ENCODE measurements around the gene RARRES2.
A peak's percentile ranks its signal among the peaks of the same experiment; 100 is the strongest.

RARRES2 gene

DNA sequence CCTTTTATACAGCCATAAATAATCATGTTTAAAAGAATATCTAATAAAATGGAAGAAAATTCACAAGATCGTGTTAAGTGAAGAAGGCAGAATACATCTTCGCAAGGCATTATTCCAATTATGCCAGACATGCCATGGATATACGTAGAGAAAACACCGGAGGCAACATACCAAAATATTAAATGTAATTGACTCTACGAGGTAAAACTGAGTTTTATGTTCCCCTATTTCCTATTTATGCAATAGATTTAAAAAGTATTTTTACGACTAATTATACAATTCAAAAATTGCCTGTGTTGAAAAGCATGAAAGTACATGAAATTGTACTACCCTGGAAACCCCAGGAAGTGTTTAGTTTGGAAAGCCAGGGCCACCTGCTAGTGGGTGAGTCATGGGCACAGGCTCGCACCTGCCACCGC, 26.3 kb upstream of the RARRES2 start:
- peak overlapping the region in 20 of 21 experiments; percentile 84 to 98 (median 96) for H3K27ac ChIP-seq
- peak overlapping the region; percentile 56 to 89 (median 78) for H3K4me3 ChIP-seq

DNA sequence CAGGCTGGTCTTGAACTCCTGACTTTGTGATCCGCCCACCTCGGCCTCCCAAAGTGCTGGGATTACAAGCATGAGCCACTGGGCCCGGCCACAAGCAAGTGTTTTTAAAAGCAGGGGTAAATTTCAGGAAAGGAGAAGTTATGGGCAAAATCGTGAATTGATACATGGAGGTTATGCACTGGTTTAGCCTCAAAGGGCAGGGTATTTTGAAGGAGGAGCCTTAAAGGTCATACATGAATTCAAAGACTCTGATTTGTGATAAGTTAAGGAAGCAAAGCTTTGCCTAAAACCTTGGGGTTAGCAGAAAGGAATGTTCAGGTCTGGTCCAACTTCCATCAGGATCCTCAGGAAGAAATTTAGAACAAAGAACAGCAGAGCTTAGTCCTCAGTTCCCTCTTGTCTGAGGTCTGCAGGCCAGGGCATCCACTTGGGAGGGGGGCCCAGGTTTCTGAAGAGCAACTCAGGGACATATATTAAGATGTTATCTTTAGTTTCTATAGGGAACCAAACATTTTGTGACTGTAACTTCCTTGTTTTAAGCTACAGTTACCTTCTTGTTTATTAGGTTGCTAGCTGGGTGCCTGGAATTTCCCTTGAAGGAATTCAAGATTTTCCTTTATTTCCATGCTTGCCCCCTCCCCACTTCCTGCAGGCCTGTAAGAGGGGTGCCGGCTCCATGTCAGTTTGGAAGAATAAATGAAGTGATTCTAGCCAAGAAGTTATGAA, 24.4 kb upstream of the RARRES2 start:
- peak overlapping the region in 12 of 21 experiments; percentile 5 to 97 (median 38) for H3K27ac ChIP-seq

DNA sequence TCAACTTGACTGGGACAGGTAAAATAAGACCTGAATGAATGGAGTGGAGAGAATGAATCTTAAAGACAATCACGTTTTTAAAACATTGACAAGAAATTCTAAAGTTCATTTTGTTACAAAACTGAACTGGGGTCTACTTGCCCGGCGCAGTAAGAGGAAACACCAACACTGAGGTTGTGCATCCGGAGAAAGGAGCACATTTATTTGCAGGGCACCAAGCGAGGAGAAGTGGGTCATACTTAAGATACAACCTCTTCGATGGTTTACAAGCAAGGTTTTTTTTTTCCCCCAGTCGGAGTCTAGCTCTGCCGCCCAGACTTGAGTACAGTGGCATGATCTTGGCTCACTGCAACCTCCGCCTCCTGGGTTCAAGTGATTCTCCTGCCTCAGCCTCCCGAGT, 23.8 kb upstream of the RARRES2 start:
- peak overlapping the region in 8 of 21 experiments; percentile 5 to 97 (median 38) for H3K27ac ChIP-seq

More for the DNA sequence above, 24.4 kb upstream of the RARRES2 start:
- H3K4me3 ChIP-seq, result no peak overlapping the region

DNA sequence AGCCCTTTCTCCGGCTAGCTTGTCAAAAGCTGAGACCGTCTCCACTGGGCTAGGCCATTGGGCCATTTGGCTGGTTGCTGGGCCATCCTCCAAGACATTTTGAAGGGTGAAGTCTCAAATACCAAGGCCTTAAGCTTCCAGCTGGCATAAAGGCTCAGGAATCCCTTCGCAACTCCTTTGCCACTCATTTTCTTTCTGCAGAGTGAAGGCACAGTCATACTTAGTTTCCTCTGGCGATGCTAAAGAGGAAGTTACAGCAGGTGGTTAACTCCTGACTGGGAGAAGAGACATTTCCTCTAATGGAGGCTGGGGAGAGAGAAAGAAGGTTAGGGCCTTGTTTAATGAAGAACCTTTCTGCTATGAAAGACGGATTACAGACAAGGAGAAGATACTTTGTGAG, 22.4 kb upstream of the RARRES2 start:
- peak overlapping the region in 4 of 21 experiments; percentile 13 to 97 (median 47) for H3K27ac ChIP-seq
- H3K4me3 ChIP-seq, result no peak overlapping the region

More for the DNA sequence above, 23.8 kb upstream of the RARRES2 start:
- H3K4me3 ChIP-seq, result no peak overlapping the region

DNA sequence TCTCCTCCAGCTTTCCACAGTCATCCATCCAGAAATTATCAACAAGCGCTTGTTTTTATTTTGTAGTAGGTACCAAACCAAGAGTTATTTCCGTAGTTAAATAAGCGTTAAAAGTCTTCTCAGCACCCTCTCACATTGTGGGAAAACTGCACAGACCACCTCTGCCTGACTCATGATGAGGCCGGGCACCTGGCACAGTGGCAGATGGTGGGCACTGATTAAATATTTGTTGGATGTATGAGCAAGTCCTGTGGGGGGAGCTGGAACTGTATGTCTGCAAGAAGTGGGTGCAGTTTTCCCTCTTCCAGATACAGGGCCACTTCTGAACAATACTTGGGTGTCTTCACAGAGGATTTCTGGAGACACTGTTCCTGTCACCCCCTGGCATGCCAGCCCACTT, 21.9 kb upstream of the RARRES2 start:
- Histone ChIP-seq H3K4me3 (no peak overlapping the region), H3K27ac (peak overlapping the region in 4 of 21 experiments; percentile 13 to 97 (median 46))

DNA sequence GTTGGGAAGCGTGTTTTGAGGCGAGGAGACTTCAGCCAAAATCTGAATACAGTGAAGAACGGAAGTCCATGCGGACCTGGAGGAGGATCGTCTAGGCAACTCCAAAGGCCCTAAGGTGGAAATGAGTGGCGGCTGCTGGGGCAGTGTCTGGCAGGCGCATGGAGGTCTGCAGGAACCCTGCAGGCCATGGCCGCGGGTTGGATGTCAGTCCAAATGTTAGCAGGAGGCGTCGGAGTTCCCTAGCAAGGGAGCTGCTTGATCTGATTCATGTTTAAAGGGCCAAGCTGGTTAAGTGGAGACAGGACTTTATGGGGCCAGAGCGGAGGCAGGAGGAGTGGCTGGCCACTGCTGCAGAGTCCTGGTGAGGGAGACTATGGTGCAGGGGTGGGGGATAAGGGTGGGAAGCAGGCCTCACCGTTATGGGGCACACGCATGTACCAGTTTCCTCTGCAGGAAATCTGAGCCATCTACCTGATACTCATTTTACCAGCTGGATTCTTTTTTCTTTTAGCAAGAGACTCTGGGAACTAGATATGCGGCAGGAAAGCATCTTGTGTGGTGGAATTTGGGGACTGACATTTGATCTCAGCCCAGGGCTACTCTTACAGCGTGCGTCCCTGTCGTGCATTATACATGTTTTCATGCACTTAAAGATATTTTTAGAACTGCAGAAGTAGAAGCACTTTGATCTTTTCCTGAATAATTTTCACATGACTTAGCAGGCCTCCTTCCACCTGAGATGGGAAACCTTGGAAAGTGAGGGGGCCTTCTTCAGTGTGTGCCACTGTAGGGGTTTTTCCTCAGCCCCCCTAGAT, 20.6 kb upstream of the RARRES2 start:
- no peak overlapping the region for H3K27ac ChIP-seq
- no peak overlapping the region for H3K4me3 ChIP-seq

DNA sequence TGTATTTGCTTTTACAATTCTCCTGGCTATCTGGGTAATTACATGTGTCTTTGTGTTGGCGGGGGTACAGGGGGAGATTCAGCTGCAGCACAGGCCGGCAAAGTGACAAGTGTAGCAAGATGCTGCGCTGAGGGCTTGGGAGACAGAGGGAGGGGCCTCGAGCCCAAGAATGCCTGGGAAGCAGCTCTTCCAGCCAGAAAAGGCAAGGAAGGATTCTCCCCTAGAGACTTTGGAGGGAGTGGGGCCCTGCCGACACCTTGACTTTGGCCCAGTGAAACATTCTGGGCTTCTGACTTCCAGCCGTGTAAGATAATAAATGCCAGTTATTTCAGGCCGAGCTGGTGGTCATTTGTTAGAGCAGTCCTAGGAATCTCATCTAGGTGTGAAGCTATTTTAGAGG, 20.0 kb upstream of the RARRES2 start:
- no peak overlapping the region for H3K4me3 ChIP-seq
- no peak overlapping the region for H3K27ac ChIP-seq

DNA sequence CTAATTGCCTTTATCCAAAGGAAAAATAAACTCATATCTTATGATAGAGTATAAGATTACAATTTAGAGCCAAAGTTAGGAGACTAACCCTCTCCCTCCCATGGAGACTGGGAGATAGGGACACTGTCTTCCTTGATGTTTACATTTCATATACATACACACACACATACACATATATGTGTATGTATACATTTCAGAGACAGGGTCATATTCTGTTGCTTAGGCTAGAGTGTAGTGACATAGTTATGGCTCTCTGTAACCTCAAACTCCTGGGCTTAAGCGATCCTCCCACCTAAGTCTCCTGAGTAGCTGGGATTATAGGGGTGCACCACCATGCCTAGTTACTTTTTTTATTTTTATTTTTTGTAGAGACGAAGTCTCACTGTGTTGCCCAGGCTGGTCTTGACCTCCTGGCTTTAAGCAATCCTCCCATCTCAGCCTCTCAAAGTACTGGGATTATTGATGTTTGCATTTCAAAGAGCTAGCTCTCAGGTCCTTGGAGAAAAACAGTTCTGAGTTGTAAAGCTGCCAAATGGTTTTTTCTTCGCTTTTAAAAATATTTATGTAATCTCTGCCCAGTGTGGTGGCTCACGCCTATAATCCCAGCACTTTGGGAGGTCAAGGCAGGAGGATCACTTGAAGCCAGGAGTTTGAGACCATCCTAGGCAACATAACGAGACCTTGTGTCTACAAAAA, 19.1 kb upstream of the RARRES2 start:
- Histone ChIP-seq H3K27ac (no peak overlapping the region), H3K4me3 (no peak overlapping the region)

DNA sequence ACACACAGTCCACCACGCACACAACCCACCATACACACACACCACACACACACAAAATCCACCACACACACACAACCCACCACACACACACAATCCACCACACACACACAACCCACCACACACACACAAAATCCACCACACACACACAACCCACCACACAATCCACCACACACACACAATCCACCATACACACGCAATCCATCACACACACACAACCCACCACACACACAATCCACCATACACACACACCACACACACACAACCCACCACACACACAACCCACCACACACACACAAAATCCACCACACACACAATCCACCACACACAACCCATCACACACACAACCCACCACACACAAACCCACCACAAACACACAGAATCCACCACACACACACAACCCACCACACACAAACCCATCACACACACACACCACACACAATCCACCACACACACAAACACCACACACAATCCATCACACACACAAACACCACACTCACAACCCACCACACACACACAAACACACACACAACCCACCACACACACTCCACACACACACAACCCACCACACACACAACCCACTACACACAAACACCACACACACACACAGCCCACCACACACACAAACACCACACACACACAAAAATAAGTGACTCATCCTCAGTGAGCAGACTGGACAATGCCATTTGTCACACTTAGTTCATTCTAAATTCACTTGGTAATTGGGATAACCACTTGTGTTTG, 18.4 kb upstream of the RARRES2 start:
- Histone ChIP-seq H3K27ac (no peak overlapping the region), H3K4me3 (no peak overlapping the region)

DNA sequence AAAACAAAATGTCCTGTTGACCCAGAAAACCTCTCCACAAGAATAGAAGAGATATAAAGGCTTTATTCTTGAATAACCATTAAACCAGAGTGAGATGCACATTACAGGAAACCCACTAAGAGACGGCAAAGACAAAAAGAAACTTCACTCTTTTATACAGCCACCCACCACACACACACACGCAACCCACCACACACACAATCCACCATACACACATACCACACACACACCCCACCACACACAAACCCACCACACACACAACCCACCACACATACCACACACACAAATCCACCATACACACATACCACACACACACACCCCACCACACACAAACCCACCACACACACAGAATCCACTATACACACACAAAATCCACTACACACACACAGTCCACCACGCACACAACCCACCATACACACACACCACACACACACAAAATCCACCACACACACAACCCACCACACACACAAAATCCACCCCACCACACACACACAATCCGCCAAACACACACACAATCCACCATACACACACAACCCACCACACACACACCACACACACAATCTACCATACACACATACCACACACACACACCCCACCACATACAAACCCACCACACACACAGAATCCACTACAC, 17.7 kb upstream of the RARRES2 start:
- Histone ChIP-seq H3K4me3 (no peak overlapping the region), H3K27ac (no peak overlapping the region)

DNA sequence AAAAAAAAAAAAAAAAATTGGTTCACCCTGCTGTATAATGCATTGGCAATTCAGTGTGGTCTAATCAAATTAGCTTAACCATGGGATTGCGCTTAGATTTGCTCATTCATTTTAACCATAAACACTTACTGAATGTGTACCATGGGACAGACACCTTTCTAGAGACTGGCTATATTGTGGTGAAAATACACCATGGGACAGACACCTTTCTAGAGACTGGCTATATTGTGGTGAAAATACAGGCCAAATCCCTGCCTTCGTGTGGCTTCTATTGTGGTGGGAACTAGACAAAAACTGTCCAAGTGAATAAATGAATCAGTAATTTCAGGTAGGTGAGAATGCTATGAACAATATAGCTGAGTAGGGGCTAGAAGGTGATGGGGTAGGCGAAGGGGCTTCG, 17.0 kb upstream of the RARRES2 start:
- Histone ChIP-seq H3K4me3 (no peak overlapping the region), H3K27ac (no peak overlapping the region)

DNA sequence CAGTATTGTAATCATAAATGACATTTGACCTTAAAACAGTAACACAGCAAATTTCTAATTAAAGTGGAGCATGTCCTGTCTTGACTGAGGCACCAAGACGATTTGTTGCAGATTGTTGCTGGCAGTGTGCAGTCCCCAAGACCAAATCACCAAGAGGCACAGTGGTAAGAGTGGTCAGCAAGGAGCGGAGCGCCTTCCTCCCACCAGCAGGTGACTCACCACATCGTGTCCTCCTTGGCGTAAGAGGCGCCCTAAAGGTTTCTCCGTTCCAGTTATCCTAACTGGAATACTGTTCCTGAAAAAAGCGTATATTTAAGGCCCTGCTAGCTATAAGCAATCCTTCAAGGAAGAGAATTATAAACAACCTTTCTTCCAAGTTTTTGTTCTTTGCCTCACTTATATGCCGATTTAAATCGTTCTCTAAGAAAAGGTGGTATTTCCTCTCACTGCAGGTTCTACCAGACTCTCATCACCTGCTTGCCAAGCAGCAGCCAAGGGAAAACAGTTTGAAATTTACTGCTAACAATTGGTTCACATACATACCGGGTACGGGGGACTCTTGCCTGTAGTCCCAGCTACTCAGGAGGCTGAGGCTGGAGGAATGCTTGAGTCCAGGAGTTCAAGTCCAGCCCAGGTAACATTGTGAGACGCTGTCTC, 16.5 kb upstream of the RARRES2 start:
- Histone ChIP-seq H3K27ac (peak overlapping the region in 4 of 21 experiments; percentile 15 to 53 (median 34)), H3K4me3 (no peak overlapping the region)

DNA sequence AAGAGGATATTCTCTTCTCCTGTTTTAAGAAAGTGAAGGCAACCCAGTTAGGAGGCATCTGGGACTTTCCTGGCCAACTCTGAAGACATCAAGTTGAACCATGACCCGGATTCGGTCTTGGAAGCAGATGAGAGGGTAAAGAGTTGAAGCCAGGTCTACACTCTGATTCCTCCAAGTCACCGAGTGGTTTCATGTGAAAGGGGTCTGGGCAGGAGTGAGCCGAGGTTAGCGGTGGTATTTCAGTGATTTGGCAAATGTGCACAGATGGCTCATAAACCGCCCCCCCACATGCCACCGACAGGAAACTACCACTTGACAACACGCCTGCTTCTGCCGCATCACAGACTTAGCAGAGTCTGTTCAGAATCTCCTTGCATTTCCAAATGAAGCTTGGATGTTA, 15.8 kb upstream of the RARRES2 start:
- H3K27ac ChIP-seq, result peak overlapping the region in 4 of 21 experiments; percentile 15 to 53 (median 34)
- no peak overlapping the region for H3K4me3 ChIP-seq

DNA sequence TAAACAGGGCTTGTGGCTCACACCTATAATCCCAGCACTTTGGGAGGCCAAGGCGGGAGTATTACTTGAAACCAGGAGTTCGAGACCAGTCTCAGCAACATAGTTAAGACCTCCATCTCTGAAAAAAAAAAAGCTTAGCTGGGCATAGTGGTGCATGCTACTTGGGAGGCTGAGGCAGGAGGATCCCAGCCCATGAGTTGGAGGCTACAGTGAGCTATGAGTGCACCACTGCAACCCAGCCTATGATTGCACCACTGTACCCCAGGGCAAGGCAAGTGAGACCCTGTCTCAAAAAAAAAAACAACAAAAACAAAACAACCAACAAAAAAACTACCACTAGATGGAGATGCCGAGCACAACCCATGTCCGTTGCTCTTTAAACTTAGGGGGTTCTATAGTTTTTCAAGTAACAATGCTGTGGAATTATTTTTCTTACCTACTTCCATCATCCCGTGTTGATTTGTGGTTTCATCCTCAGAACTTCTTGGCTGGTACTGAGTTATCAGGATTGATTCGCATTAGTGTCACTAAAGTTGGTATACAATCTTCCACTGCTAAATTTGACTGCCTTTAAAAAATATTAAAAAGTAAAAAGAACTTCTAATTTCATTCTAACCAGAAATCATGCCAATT, 15.0 kb upstream of the RARRES2 start:
- Histone ChIP-seq H3K27ac (no peak overlapping the region), H3K4me3 (no peak overlapping the region)

DNA sequence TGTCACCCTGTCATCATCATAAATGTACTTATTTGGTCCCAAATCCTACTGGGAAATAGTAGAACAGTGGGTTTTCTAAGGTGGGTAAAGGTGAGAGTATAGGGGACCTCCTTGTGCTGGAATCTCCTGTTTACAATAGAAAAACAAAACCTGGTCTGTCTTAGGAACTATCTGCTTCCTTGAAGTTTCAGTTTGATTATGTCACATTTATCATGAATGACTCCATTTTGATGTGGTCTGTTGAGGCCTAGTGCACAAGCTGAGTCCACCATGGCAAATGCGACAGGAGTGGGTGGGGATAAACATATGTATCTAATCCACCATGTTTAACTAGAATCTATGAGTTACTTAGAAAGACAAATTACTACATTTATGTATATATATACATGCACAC, 14.2 kb upstream of the RARRES2 start:
- Histone ChIP-seq H3K4me3 (no peak overlapping the region), H3K27ac (peak overlapping the region in 1 of 21 experiments; percentile 1)

DNA sequence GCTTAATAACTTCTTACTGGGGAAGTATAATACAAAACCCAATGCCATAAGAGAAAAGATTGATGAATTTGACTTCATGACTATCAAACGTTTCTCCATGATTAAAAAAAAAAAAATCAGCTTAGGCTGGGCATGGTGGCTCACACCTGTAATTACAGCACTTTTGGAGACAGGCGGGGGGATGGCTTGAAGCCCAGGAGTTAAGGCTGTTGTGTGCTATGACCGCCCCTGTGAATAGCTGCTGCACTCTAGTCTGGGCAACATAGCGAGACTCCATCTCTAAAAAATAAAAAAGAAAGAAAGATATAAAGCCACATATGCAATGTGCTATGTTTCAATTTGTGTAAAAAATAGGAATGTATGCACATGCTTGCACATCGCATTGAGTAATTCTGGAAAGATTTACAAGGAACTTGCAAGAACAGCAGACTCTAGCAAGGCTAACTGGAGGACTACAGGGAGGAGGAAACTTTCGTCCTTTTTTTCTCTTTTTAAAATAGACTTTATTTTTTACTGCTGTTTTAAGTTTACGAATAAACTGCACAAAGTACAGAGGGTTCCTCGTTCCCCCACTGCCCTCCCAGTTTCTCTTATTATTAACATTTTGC, 10.3 kb upstream of the RARRES2 start:
- Histone ChIP-seq H3K27ac (no peak overlapping the region), H3K4me3 (no peak overlapping the region)

DNA sequence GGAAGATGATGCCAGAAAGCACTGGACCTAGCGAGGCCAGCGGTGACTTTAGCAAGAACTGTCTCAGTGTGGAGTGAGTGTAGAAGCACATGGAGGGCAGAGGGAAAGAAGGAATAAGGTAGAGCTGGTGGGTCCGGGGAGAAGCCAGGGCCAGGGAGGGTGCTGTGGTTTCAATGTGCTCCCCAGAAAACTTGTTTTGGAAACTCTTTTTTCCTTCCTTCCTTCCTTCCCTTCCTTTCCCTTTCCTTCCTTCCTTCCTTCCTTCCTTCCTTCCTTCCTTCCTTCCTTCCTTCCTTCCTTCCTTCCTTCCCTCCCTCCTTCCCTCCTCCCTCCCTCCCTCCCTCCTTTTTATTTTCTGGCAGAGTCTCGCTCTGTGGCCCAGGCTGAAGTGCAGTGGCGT, 5.5 kb upstream of the RARRES2 start:
- H3K4me3 ChIP-seq, result no peak overlapping the region
- no peak overlapping the region for H3K27ac ChIP-seq

DNA sequence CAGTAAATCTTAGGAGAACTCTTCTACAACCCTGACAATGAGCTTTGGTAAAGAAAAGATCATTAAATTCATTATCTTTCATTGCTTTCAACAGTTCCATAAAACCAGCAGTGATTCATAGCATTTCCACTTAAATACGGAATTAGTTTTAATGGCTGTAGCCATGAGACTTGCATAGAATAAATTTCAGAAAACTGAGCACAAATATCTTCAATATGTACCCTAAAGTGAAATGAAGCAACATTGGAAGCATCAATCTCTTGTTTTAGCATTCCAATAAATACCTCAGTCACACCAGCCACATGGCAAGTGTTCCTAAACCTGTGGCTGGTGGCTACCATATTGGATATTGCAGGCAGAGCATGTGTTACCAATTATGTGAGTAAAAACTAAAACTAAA, 3.6 kb upstream of the RARRES2 start:
- H3K4me3 ChIP-seq, result no peak overlapping the region
- H3K27ac ChIP-seq, result no peak overlapping the region
